SK-N-MC (cell line): ENCODE measurements around the gene CACNA2D4.

ENCODE experiments used
- EZH2 ChIP-seq: fragments of 200-600 bp; sonication (generic); IDR thresholded peaks from one replicate; pipeline ENCODE4 v1.6.1; 2017; ENCODE audit warnings: antibody characterized with exemption
- POLR2AphosphoS5 ChIP-seq: IDR thresholded peaks from 2 replicates; pipeline ENCODE4 v1.6.1; 2012; ENCODE audit warnings: mild to moderate bottlenecking, low read depth, low read length, borderline replicate concordance

DNA sequence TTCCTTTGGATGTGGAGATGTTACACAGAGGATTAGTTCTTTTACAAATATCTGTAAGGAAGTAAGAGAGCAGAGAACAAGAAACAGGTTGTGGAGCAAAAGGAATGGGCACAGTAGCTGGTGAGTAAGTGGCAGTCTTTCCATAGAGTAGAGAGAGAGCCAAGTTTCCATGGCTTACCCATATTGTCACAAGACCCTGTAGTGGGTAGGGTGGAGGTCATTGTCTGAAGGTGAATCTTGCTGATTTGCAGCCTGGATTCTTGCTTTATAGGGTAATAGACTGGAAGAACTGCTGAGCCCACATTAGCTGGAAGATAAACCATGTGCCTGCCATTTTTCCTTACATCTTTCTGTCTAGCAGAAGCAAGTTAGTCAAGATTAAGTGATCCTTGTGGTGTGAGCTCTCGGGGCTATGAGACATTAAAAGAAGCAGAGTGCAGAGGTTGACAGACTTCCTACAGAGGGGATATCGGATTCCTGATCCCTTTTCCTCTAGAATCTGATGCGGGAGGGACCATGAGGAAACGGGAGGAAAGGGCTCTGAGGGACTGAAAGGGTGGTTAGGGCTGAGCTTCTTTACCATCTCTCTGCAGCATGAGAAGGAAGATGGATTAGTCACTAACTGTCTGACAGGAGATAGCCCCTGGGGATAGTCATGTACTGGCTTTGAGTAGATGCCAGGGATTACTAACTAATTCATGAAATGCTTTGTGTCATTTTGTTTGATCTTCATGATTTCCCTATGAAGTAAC, 142.1 kb downstream of the CACNA2D4 start:
- no peak for TF ChIP-seq POLR2AphosphoS5
- TF ChIP-seq EZH2 = no peak
